Caco-2 (cell line): ENCODE results near the gene MYO5C. TPM values are rescaled to one million over a fixed set of nuclear protein-coding genes. Genes with fewer than 3 reads are reported as not detected.

Experiments used
- BruUV-seq: library from RNA; stranded (reverse); fragments of 400-500 nt; replicated peaks from 2 replicates; lab custom pipeline; 2021; lab: Mats Ljungman, UMichigan
- CTCF ChIA-PET: fragments of 300-600 bp; sonication (Branson Sonifier 250); formaldehyde crosslinking; loops from one replicate; lab custom pipeline; 2022; ENCODE audit warnings: antibody characterized with exemption; lab: Charles Lee
- POLR2A ChIA-PET: fragments of 300-600 bp; sonication (Branson Sonifier 250); formaldehyde crosslinking; loops from one replicate; lab custom pipeline; 2022; ENCODE audit warnings: antibody characterized with exemption; lab: Charles Lee
- DNase-seq, 2 experiments: peaks; one replicate each; pipeline versions ENCODE4 v3.0.0 to v3.0.0-alpha.2; 2020 to 2022
- H3K27me3 ChIP-seq: replicated peaks from 2 replicates; pipeline ENCODE4 v1.6.0; 2011; ENCODE audit warnings: low read length; ENCODE audit not compliant: control insufficient read depth, insufficient read depth
- H3K36me3 ChIP-seq: 2 replicates; pipeline ENCODE4 v1.5.1; 2011; ENCODE audit warnings: low read length; ENCODE audit not compliant: control insufficient read depth, insufficient read depth
- H3K4me1 ChIP-seq: fragments of 250-450 bp; sonication (Bioruptor Pico); 2 replicates; pipeline ENCODE4 v1.5.1; 2020; ENCODE audit warnings: mild to moderate bottlenecking
- H3K4me3 ChIP-seq: 2 replicates; pipeline ENCODE4 v1.5.1; 2011; ENCODE audit warnings: low read depth, mild to moderate bottlenecking, control low read depth, low read length
- H3K9me3 ChIP-seq: fragments of 250-450 bp; sonication (Bioruptor Pico); 2 replicates; pipeline ENCODE4 v1.5.1; 2020; ENCODE audit warnings: mild to moderate bottlenecking, moderate library complexity
- H3K27ac Mint-ChIP-seq: one replicate; pipeline ENCODE4 v1.8.0; 2022; ENCODE audit warnings: mixed read lengths; ENCODE audit not compliant: unreplicated experiment
- H3K27me3 Mint-ChIP-seq: one replicate; pipeline ENCODE4 v1.8.0; 2022; ENCODE audit warnings: mixed read lengths; ENCODE audit not compliant: insufficient read depth, unreplicated experiment
- H3K36me3 Mint-ChIP-seq: one replicate; pipeline ENCODE4 v1.8.0; 2022; ENCODE audit warnings: mild to moderate bottlenecking, mixed read lengths; ENCODE audit not compliant: insufficient read depth, unreplicated experiment
- H3K4me1 Mint-ChIP-seq: one replicate; pipeline ENCODE4 v1.8.0; 2022; ENCODE audit warnings: low read depth, mixed read lengths; ENCODE audit not compliant: unreplicated experiment
- H3K4me3 Mint-ChIP-seq: one replicate; pipeline ENCODE4 v1.8.0; 2022; ENCODE audit warnings: mild to moderate bottlenecking, moderate library complexity, mixed read lengths; ENCODE audit not compliant: unreplicated experiment
- H3K9me3 Mint-ChIP-seq: one replicate; pipeline ENCODE4 v1.8.0; 2022; ENCODE audit warnings: mixed read lengths; ENCODE audit not compliant: unreplicated experiment
- CTCF ChIP-seq, 2 experiments: fragments of 200-600 bp in 1 of 2; IDR thresholded peaks; 1 replicate in 1 of 2; 2 replicates in 1 of 2; pipeline versions ENCODE4 v1.5.1 to v1.8.0; 2011 to 2022; ENCODE audit warnings: antibody characterized with exemption in 1 of 2, control low read depth in 1 of 2, inconsistent platforms in 1 of 2, low read depth in 1 of 2, low read length in 1 of 2, mild to moderate bottlenecking in 1 of 2, moderate library complexity in 1 of 2; ENCODE audit not compliant: insufficient read depth in 1 of 2, severe bottlenecking in 1 of 2, unreplicated experiment in 1 of 2
- intact Hi-C: fragments of 100-400 bp; cut with micrococcal nuclease; formaldehyde crosslinking; loops from one replicate; pipeline ENCODE4 v1.10.0; 2022; ENCODE audit not compliant: unreplicated experiment
- total RNA-seq: library from RNA; stranded (reverse); gene quantifications from 2 replicates; pipeline ENCODE4 v1.2.3, GENCODE V29; 2022

Gene MYO5C
- total RNA-seq, 1 experiment from 2014 or later = 33.5 TPM

GRCh38 chr15:52290800-52291199 lies 4.8 kb downstream of the MYO5C start:
- ChIA-PET POLR2A (no interaction called here), CTCF (no interaction called here)
- Histone ChIP-seq H3K4me1 (peaks cover 35% of the 10 kb centered on the region), H3K4me3 (no peak overlapping the region), H3K9me3 (no peaks in the 10 kb centered on the region), H3K36me3 (no peaks in the 10 kb centered on the region), H3K27me3 (no peaks in the 10 kb centered on the region)
- no peak for TF ChIP-seq CTCF (IDR thresholded peaks at IDR 0.05; ENCODE audit: insufficient read depth in 1 of 2, low read depth in 1 of 2, low read length in 1 of 2, severe bottlenecking in 1 of 2, unreplicated experiment in 1 of 2)
- H3K27me3 Mint-ChIP-seq = no peaks in the 10 kb centered on the region
- BruUV-seq = no TSS peak
- peaks cover 17% of the 10 kb centered on the region for H3K36me3 Mint-ChIP-seq
- intact Hi-C loops = no loop called here
- peaks cover 48% of the 10 kb centered on the region for H3K4me1 Mint-ChIP-seq
- no peak for DNase-seq
- H3K9me3 Mint-ChIP-seq = no peaks in the 10 kb centered on the region
- H3K27ac Mint-ChIP-seq = no peak overlapping the region
- no peak overlapping the region for H3K4me3 Mint-ChIP-seq

GRCh38 chr15:52290329-52290728 lies 5.3 kb downstream of the MYO5C start:
- Mint-ChIP-seq H3K4me1 (peaks cover 48% of the 10 kb centered on the region), H3K27ac (peak overlapping the region; percentile 90), H3K27me3 (no peaks in the 10 kb centered on the region), H3K36me3 (peaks cover 17% of the 10 kb centered on the region), H3K9me3 (no peaks in the 10 kb centered on the region), H3K4me3 (no peak overlapping the region)
- Histone ChIP-seq H3K9me3 (no peaks in the 10 kb centered on the region), H3K4me3 (no peak overlapping the region), H3K36me3 (no peaks in the 10 kb centered on the region), H3K4me1 (peaks cover 35% of the 10 kb centered on the region), H3K27me3 (no peaks in the 10 kb centered on the region)
- intact Hi-C loops = no loop called here
- ChIA-PET POLR2A (no interaction called here), CTCF (no interaction called here)
- no peak for TF ChIP-seq CTCF (IDR thresholded peaks at IDR 0.05; ENCODE audit: insufficient read depth in 1 of 2, low read depth in 1 of 2, low read length in 1 of 2, severe bottlenecking in 1 of 2, unreplicated experiment in 1 of 2)
- BruUV-seq = no TSS peak
- DNase-seq = no peak

- Histone ChIP-seq H3K36me3 (no peaks in the 10 kb centered on the region), H3K4me3 (no peak overlapping the region), H3K9me3 (no peaks in the 10 kb centered on the region), H3K4me1 (peaks cover 35% of the 10 kb centered on the region), H3K27me3 (no peaks in the 10 kb centered on the region)
- H3K9me3 Mint-ChIP-seq = no peaks in the 10 kb centered on the region
- H3K4me1 Mint-ChIP-seq = peaks cover 48% of the 10 kb centered on the region
- CTCF ChIA-PET = no interaction called here
- POLR2A ChIA-PET = interaction anchor here (0.6 kb wide), 1 partner anchor 38 kb away, joined by 4 read pairs; no protein-coding TSS in a partner anchor
- peak overlapping the region; percentile 61 for H3K4me3 Mint-ChIP-seq
- peak overlapping the region; percentile 90 for H3K27ac Mint-ChIP-seq
- H3K27me3 Mint-ChIP-seq = no peaks in the 10 kb centered on the region
- BruUV-seq = no TSS peak
- intact Hi-C loops = loop anchor here (2.0 kb wide), 1 partner anchor 33 kb away; no protein-coding TSS in a partner anchor
- no peak for TF ChIP-seq CTCF (IDR thresholded peaks at IDR 0.05; ENCODE audit: insufficient read depth in 1 of 2, low read depth in 1 of 2, low read length in 1 of 2, severe bottlenecking in 1 of 2, unreplicated experiment in 1 of 2)
- no peak for DNase-seq
- peaks cover 17% of the 10 kb centered on the region for H3K36me3 Mint-ChIP-seq
Measured at GRCh38 chr15:52289629-52290081, 5.9 kb downstream of the MYO5C start.
